Activated T-cell treated with anti-CD3 and anti-CD28 coated beads, Interleukin-2, amount 50 U/mL, for 24 hours (primary cell): ENCODE measurements around the gene ATXN1.

Experiments
- DNase-seq: peaks from one replicate; pipeline ENCODE4 v3.0.0-alpha.2; 2020
- H3K27ac Mint-ChIP-seq: 2 replicates; pipeline ENCODE4 v1.8.0; 2020; ENCODE audit warnings: mild to moderate bottlenecking, mixed read lengths
- H3K27me3 Mint-ChIP-seq: 2 replicates; pipeline ENCODE4 v1.8.0; 2020; ENCODE audit warnings: mixed read lengths
- H3K36me3 Mint-ChIP-seq: 2 replicates; pipeline ENCODE4 v1.8.0; 2020; ENCODE audit warnings: low read depth, mixed read lengths
- H3K4me1 Mint-ChIP-seq: 2 replicates; pipeline ENCODE4 v1.8.0; 2020; ENCODE audit warnings: low read depth, mixed read lengths
- H3K4me3 Mint-ChIP-seq: 2 replicates; pipeline ENCODE4 v1.8.0; 2020; ENCODE audit warnings: mild to moderate bottlenecking, moderate library complexity, mixed read lengths
- H3K9me3 Mint-ChIP-seq: 2 replicates; pipeline ENCODE4 v1.8.0; 2020; ENCODE audit warnings: mixed read lengths

The ATXN1 gene

GRCh38 chr6:16570946-16571345 lies 190.3 kb downstream of the ATXN1 start:
- Mint-ChIP-seq H3K27me3 (no peaks in the 10 kb centered on the region), H3K9me3 (no peaks in the 10 kb centered on the region), H3K27ac (no peak overlapping the region), H3K4me1 (peaks cover 28% of the 10 kb centered on the region), H3K4me3 (no peak overlapping the region), H3K36me3 (peaks cover 21% of the 10 kb centered on the region)
- DNase-seq = no peak

- Mint-ChIP-seq H3K9me3 (no peaks in the 10 kb centered on the region), H3K27ac (no peak overlapping the region), H3K27me3 (no peaks in the 10 kb centered on the region)
Observed at GRCh38 chr6:16570221-16570553, 191.1 kb downstream of the ATXN1 start.

GRCh38 chr6:16568128-16568527 lies 193.1 kb downstream of the ATXN1 start:
- Mint-ChIP-seq H3K9me3 (no peaks in the 10 kb centered on the region), H3K27ac (no peak overlapping the region), H3K4me3 (no peak overlapping the region), H3K36me3 (peaks cover 31% of the 10 kb centered on the region), H3K4me1 (peaks cover 25% of the 10 kb centered on the region), H3K27me3 (no peaks in the 10 kb centered on the region)
- DNase-seq = no peak

More at GRCh38 chr6:16570221-16570553, 191.1 kb downstream of the ATXN1 start:
- Mint-ChIP-seq H3K4me3 (no peak overlapping the region), H3K4me1 (peaks cover 28% of the 10 kb centered on the region), H3K36me3 (peaks cover 21% of the 10 kb centered on the region)
- no peak for DNase-seq

GRCh38 chr6:16567071-16567470 lies 194.2 kb downstream of the ATXN1 start:
- H3K27ac Mint-ChIP-seq = no peak overlapping the region
- no peak for DNase-seq
- H3K36me3 Mint-ChIP-seq = peaks cover 29% of the 10 kb centered on the region
- no peak overlapping the region for H3K4me3 Mint-ChIP-seq
- H3K27me3 Mint-ChIP-seq = no peaks in the 10 kb centered on the region
- peaks cover 23% of the 10 kb centered on the region for H3K4me1 Mint-ChIP-seq
- no peaks in the 10 kb centered on the region for H3K9me3 Mint-ChIP-seq

GRCh38 chr6:16564436-16564835 lies 196.8 kb downstream of the ATXN1 start:
- Mint-ChIP-seq H3K4me3 (no peak overlapping the region), H3K27ac (no peak overlapping the region), H3K9me3 (no peaks in the 10 kb centered on the region), H3K36me3 (peaks cover 15% of the 10 kb centered on the region), H3K4me1 (peaks cover 9% of the 10 kb centered on the region), H3K27me3 (no peaks in the 10 kb centered on the region)
- no peak for DNase-seq

- no peak for DNase-seq
- H3K27me3 Mint-ChIP-seq = no peaks in the 10 kb centered on the region
- peaks cover 15% of the 10 kb centered on the region for H3K36me3 Mint-ChIP-seq
- no peak overlapping the region for H3K27ac Mint-ChIP-seq
- no peak overlapping the region for H3K4me3 Mint-ChIP-seq
- H3K9me3 Mint-ChIP-seq = no peaks in the 10 kb centered on the region
- H3K4me1 Mint-ChIP-seq = peaks cover 7% of the 10 kb centered on the region
Observed at GRCh38 chr6:16563628-16564240, 197.5 kb downstream of the ATXN1 start.

GRCh38 chr6:16562498-16562897 lies 198.8 kb downstream of the ATXN1 start:
- Mint-ChIP-seq H3K27ac (no peak overlapping the region), H3K9me3 (no peaks in the 10 kb centered on the region), H3K4me1 (no peaks in the 10 kb centered on the region), H3K36me3 (peaks cover 16% of the 10 kb centered on the region), H3K27me3 (no peaks in the 10 kb centered on the region), H3K4me3 (no peak overlapping the region)
- DNase-seq = no peak

GRCh38 chr6:16559071-16559470 lies 202.2 kb downstream of the ATXN1 start:
- no peak for DNase-seq
- no peak overlapping the region for H3K4me3 Mint-ChIP-seq
- H3K27me3 Mint-ChIP-seq = no peaks in the 10 kb centered on the region
- peaks cover 15% of the 10 kb centered on the region for H3K36me3 Mint-ChIP-seq
- no peaks in the 10 kb centered on the region for H3K9me3 Mint-ChIP-seq
- no peaks in the 10 kb centered on the region for H3K4me1 Mint-ChIP-seq
- no peak overlapping the region for H3K27ac Mint-ChIP-seq

- DNase-seq = no peak
- H3K4me1 Mint-ChIP-seq = no peaks in the 10 kb centered on the region
- H3K27me3 Mint-ChIP-seq = no peaks in the 10 kb centered on the region
- no peak overlapping the region for H3K4me3 Mint-ChIP-seq
- no peak overlapping the region for H3K27ac Mint-ChIP-seq
- H3K9me3 Mint-ChIP-seq = no peaks in the 10 kb centered on the region
- peaks cover 34% of the 10 kb centered on the region for H3K36me3 Mint-ChIP-seq
Observed at GRCh38 chr6:16555550-16555949, 205.7 kb downstream of the ATXN1 start.

- Mint-ChIP-seq H3K27ac (no peak overlapping the region), H3K4me1 (no peaks in the 10 kb centered on the region)
Observed at GRCh38 chr6:16553531-16553930, 207.7 kb downstream of the ATXN1 start.

GRCh38 chr6:16551466-16551865 lies 209.8 kb downstream of the ATXN1 start:
- Mint-ChIP-seq H3K4me3 (no peak overlapping the region), H3K9me3 (no peaks in the 10 kb centered on the region), H3K27ac (no peak overlapping the region), H3K36me3 (peaks cover 52% of the 10 kb centered on the region), H3K4me1 (peaks cover 3% of the 10 kb centered on the region), H3K27me3 (no peaks in the 10 kb centered on the region)
- DNase-seq = no peak

More at GRCh38 chr6:16553531-16553930, 207.7 kb downstream of the ATXN1 start:
- Mint-ChIP-seq H3K27me3 (no peaks in the 10 kb centered on the region), H3K9me3 (no peaks in the 10 kb centered on the region), H3K36me3 (peaks cover 41% of the 10 kb centered on the region), H3K4me3 (no peak overlapping the region)
- DNase-seq = no peak

- Mint-ChIP-seq H3K27me3 (no peaks in the 10 kb centered on the region), H3K36me3 (peaks cover 65% of the 10 kb centered on the region), H3K9me3 (no peaks in the 10 kb centered on the region), H3K27ac (no peak overlapping the region), H3K4me3 (no peak overlapping the region), H3K4me1 (peaks cover 11% of the 10 kb centered on the region)
- no peak for DNase-seq
Observed at GRCh38 chr6:16548121-16548520, 213.1 kb downstream of the ATXN1 start.

- Mint-ChIP-seq H3K4me3 (no peak overlapping the region), H3K36me3 (peaks cover 59% of the 10 kb centered on the region), H3K9me3 (no peaks in the 10 kb centered on the region), H3K4me1 (peaks cover 11% of the 10 kb centered on the region), H3K27ac (no peak overlapping the region), H3K27me3 (no peaks in the 10 kb centered on the region)
- DNase-seq = no peak
Observed at GRCh38 chr6:16547587-16547986, 213.7 kb downstream of the ATXN1 start.

- Mint-ChIP-seq H3K9me3 (no peaks in the 10 kb centered on the region), H3K27ac (no peak overlapping the region), H3K4me1 (peaks cover 11% of the 10 kb centered on the region), H3K4me3 (no peak overlapping the region), H3K27me3 (no peaks in the 10 kb centered on the region), H3K36me3 (peaks cover 56% of the 10 kb centered on the region)
- no peak for DNase-seq
Observed at GRCh38 chr6:16546861-16547260, 214.4 kb downstream of the ATXN1 start.

GRCh38 chr6:16545382-16545781 lies 215.9 kb downstream of the ATXN1 start:
- Mint-ChIP-seq H3K36me3 (peaks cover 47% of the 10 kb centered on the region), H3K9me3 (no peaks in the 10 kb centered on the region), H3K27ac (no peak overlapping the region), H3K4me3 (no peak overlapping the region), H3K27me3 (no peaks in the 10 kb centered on the region), H3K4me1 (peaks cover 25% of the 10 kb centered on the region)
- DNase-seq = no peak

GRCh38 chr6:16544521-16544920 lies 216.7 kb downstream of the ATXN1 start:
- peaks cover 47% of the 10 kb centered on the region for H3K36me3 Mint-ChIP-seq
- H3K4me3 Mint-ChIP-seq = no peak overlapping the region
- H3K27me3 Mint-ChIP-seq = no peaks in the 10 kb centered on the region
- no peaks in the 10 kb centered on the region for H3K9me3 Mint-ChIP-seq
- peak overlapping the region; percentile 19 for H3K27ac Mint-ChIP-seq
- peaks cover 31% of the 10 kb centered on the region for H3K4me1 Mint-ChIP-seq
- no peak for DNase-seq
